HG03442 (cell line): ENCODE measurements around the gene NMUR2.
A peak's percentile ranks its signal among the peaks of the same experiment; 100 is the strongest.

Experiments
- ATAC-seq: cut with Tn5 transposase; IDR thresholded peaks from one replicate; pipeline ENCODE4 v1.9.1; 2021; ENCODE audit warnings: mild to moderate bottlenecking, moderate library complexity; ENCODE audit not compliant: unreplicated experiment

NMUR2 gene

DNA sequence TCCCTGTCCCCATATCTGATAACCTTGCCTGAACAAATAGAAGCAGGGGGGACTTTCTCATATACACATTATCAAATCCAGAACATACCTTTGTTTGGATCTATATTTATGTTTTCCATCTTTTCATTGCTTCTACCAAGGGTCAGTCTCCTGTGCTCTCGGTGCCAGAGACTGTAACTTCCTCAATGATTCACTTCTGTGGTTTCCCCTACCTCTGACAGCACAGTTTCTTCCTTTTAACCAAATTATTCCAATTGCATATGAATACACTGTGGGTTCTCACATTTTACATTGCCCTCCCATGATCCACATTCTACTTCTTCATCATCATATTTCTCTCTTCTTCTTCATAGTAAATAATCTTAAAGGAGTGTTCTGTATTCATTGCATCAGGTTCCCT is 32.2 kb downstream of the NMUR2 start:
- ATAC-seq: no peak

- ATAC-seq: no peak
These were observed 35.8 kb downstream of the NMUR2 start for GRCh38 chr5:152369298-152369697.

DNA sequence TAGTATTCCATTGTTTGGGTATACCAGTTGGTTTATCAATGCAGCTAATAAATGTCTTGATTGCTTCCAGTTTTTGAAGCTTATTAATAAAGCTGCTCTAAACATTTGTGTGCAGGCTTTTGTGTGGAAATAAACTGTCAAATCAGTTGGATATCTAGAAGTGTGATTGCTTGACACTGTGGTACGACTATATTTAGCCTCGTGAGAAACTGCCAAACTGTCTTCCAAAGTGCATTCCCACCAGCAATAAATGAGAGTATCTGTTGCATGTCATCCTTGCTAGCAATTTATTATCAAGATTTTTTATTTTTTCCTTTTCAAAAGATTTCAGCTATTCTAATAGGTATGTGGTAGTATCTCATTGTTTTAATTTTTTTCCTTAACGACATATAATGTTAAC is 37.5 kb downstream of the NMUR2 start:
- no peak for ATAC-seq

DNA sequence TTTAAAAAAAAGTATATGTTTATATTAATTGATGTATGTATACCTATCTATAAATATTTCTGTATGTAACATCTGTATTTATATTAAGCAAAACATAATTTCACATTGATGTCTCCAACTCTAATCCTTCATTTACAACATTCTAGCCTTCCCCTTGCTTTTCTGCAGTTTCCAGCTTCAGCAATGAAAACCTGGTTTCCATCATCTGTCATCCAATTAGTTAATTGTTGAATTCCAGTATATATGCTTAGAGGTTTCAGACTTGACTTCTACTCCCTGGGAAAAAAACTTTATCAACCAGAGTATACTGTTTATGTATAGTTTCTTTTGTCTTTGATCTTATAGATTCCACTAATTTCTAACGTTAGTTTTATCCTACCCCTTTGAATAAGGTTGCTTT is 38.4 kb downstream of the NMUR2 start:
- no peak for ATAC-seq

- ATAC-seq: no peak
These were observed 40.2 kb downstream of the NMUR2 start for GRCh38 chr5:152364899-152365298.

DNA sequence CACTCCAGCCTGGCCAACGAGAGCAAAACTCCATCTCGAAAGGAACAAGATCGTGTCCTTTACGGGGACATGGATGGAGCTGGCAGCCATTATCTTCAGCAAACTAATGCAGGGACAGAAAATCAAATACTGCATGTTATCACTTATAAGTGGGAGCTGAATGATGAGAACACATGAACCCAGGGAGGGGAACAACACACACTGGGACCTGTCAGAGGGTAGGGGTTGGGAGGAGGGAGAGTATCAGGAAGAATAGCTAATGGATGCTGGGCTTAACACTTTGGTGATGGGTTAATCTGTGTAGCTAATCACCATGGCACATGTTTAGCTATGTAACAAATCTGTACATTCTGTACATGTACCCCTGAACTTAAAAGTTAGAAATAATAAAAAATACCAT is 40.9 kb downstream of the NMUR2 start:
- no peak for ATAC-seq

DNA sequence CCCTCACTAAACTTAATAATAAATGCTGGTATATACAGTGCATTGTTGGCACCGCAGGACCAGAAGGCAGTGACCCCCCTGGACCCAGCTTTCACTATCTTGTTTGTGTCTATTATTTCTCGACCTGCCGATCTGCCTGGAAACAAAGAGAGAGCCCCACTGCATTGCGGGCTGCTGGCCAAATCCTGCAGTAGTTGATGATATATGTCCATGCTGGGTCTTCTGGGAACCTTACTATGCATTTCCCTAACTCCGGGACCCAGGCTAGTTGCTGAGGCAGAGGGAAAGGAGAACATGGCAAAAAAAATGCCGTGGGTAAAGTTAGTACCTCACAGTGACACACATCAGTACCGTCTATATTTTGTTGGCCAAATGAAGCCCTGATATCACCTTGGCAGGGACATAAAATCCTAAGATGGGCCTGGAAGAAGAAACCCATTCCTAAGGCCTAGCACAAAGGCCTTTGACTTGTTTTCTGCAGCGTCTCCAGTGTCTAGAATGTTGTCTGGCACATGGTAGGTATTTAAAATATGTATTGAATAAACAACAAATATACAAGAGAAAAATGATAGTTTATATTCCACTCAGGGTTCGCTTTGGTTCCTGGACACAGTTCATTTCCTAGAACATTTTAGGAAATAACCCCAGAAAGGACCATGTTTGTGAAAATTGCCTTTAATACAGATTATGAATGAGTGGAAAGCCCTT is 46.1 kb downstream of the NMUR2 start:
- ATAC-seq: no peak

GRCh38 chr5:152356506-152356905 is 48.6 kb downstream of the NMUR2 start:
- no peak for ATAC-seq

DNA sequence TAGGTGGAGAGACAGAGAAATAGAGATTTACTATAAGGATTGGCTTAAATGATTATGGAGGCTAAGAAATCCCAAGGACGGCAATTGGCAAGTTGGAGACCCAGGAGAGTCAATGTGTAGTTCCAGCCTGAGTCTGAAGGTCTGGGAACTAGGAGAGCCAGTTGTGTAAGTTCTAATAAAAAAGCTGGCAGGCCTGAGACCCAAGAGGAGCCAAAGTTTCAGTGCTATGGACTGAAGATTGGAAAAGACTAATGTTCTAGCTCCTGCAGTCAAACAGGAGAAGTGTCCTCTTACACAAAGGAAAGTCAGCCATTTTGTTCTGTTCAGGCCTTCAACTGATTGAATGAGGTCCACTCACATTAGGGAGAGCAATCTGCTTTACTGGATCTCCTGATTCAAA is 50.0 kb downstream of the NMUR2 start:
- ATAC-seq: no peak

GRCh38 chr5:152353001-152353400 is 52.1 kb downstream of the NMUR2 start:
- no peak for ATAC-seq

DNA sequence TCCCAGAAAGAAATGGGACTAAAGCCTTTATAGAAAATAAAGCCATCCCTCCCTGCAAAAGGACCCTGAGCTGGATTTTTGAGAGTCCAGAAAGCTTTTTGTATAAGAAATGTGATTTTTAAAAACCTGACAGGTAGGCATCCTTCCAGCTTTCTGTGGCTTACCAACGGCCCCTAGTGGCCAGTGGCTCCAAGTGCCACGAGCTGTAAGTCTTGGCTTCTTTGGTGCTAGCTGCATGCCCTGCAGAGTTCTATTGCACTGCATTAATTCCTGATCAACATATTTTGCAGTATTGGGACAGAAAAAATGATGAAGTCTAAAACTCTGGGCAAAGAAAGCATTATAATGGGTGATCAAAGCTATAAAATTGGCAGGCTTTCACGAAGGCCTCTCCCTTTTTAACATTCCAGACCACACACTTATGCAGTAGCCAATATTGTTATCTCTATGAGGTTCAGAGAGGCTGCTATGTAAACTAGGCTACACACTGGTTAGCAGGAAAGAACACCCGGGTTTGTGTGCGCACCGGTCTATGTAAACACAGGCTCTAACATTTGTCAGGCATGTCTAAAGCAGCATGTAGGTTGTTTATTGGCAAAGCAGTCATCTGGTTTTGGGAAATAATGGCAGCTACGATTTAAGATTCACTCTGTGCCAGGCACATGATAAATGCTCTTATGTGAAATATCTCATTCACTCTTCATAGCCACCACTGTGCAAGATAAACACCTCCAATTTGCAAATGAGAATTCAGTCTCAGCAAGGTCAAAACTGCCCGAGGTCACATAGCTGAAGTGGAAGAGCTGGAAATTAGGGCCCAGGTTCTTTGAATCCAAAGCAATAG is 55.2 kb downstream of the NMUR2 start:
- peak; percentile 92 for ATAC-seq
